ENCODE data around the gene MANSC4.

- no peak for TF ChIP-seq CTCF (IDR thresholded peaks at IDR 0.05 in 2 of 3, conservative IDR thresholded peaks at IDR 0.05 in 1 of 3; ENCODE audit: control insufficient read depth in 2 of 3, extremely low read depth in 1 of 3, insufficient read depth in 1 of 3, low read depth in 3 of 3, low read length in 3 of 3)
- no peak for TF ChIP-seq EP300 (IDR thresholded peaks at IDR 0.05; ENCODE audit: borderline replicate concordance in 1 of 2, control insufficient read depth in 1 of 2, low read depth in 2 of 2, low read length in 2 of 2)
- TF ChIP-seq RAD21 (IDR thresholded peaks at IDR 0.05; ENCODE audit: insufficient read depth, low read depth, low read length), result no peak
- no peak for TF ChIP-seq USF1 (IDR thresholded peaks at IDR 0.05; ENCODE audit: borderline replicate concordance, extremely low read length, insufficient read depth, low read depth, low read length)
- no peak for TF ChIP-seq BCL3 (IDR thresholded peaks at IDR 0.05; ENCODE audit: borderline replicate concordance, insufficient read depth, low read depth, low read length, poor library complexity, severe bottlenecking)
- TF ChIP-seq ETV6 (conservative IDR thresholded peaks at IDR 0.05 in 1 of 2, IDR thresholded peaks at IDR 0.05 in 1 of 2; ENCODE audit: borderline replicate concordance in 1 of 2, low read depth in 1 of 2), result no peak
- no peak for TF ChIP-seq POLR2AphosphoS5 (IDR thresholded peaks at IDR 0.05; ENCODE audit: low read length)
- no peak for TF ChIP-seq POLR2A (IDR thresholded peaks at IDR 0.05; ENCODE audit: low read depth, low read length)
- TF ChIP-seq FOXM1 (IDR thresholded peaks at IDR 0.05; ENCODE audit: low read depth, low read length), result no peak
- TF ChIP-seq CEBPB (IDR thresholded peaks at IDR 0.05; ENCODE audit: borderline replicate concordance in 1 of 2, low read depth in 2 of 2, low read length in 2 of 2), result no peak
- no peak for TF ChIP-seq ZNF384 (IDR thresholded peaks at IDR 0.05; ENCODE audit: borderline replicate concordance, low read depth, low read length)
Measured at GRCh38 chr12:27820564-27820963, 40.5 kb upstream of the MANSC4 start.

Measured in GM12878 (cell line).